ENCODE results near the gene CLCN6. TPM values are rescaled to one million over a fixed set of nuclear protein-coding genes. Genes with fewer than 3 reads are reported as not detected.

CLCN6 gene
- total and polyA plus RNA-seq, 2 experiments from 2014 or later: 14.1 to 23.6 TPM

GRCh38 chr1:11868331-11868980, 62.5 kb downstream of the CLCN6 start:
- H3K4me2 ChIP-seq: no peak overlapping the region
- no peaks in the 10 kb centered on the region for H3K79me2 ChIP-seq
- H4K20me1 ChIP-seq (ENCODE audit: insufficient read depth, poor library complexity, severe bottlenecking): no peaks in the 10 kb centered on the region
- no peak for DNase-seq (ENCODE audit: low spot score)
- H3K9me3 ChIP-seq (ENCODE audit: low read depth): no peaks in the 10 kb centered on the region
- H3K27me3 ChIP-seq: peaks cover 5% of the 10 kb centered on the region
- TF ChIP-seq EZH2phosphoT487 (IDR thresholded peaks at IDR 0.05; ENCODE audit: low read depth, severe bottlenecking, unreplicated experiment): no peak
- TF ChIP-seq EZH2 (IDR thresholded peaks at IDR 0.05; ENCODE audit: borderline replicate concordance): no peak
- TF ChIP-seq CTCF (IDR thresholded peaks at IDR 0.05; ENCODE audit: poor library complexity): no peak
- no peaks in the 10 kb centered on the region for H3K36me3 ChIP-seq (replicated peaks; ENCODE audit: insufficient read depth, low read depth)
- no peak overlapping the region for H3K27ac ChIP-seq
- H3K9me2 ChIP-seq (replicated peaks; ENCODE audit: insufficient read depth): no peaks in the 10 kb centered on the region
- H3K4me3 ChIP-seq: no peak overlapping the region
- WGBS (ENCODE audit: low lambda C conversion rate, missing lambda C conversion rate): 75% methylated on average over 13 of the region's 13 CpGs
- H2AFZ ChIP-seq: no peak overlapping the region
- H3K4me1 ChIP-seq (ENCODE audit: insufficient read depth): no peaks in the 10 kb centered on the region

DNA sequence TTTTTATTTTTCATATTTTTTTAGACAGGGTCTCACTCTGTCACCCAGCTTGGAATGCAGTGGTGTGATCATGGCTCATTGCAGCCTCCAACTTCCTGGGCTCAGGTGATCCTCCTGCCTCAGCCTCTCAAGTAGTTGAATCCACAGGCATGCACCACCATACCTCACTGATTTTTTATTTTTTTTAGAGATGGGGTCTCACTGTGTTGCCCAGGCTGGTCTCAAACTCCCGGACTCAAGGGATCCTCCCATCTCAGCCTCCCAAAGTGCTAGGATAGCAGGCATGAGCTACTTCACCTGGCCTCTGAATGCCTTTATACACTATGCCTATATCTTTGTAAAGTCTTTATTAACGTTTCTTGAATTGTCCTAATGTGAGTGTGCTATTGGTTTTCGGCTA, 63.1 kb downstream of the CLCN6 start:
- WGBS (ENCODE audit: low lambda C conversion rate, missing lambda C conversion rate): 80% methylated on average over 3 of the region's 3 CpGs
- no peak for DNase-seq (ENCODE audit: low spot score)
- Histone ChIP-seq H3K9me3 (ENCODE audit: low read depth) (no peaks in the 10 kb centered on the region), H2AFZ (no peak overlapping the region), H3K36me3 (replicated peaks; ENCODE audit: insufficient read depth, low read depth) (no peaks in the 10 kb centered on the region), H3K4me3 (no peak overlapping the region), H3K27me3 (peaks cover 5% of the 10 kb centered on the region), H3K79me2 (no peaks in the 10 kb centered on the region), H3K4me2 (no peak overlapping the region), H3K9me2 (replicated peaks; ENCODE audit: insufficient read depth) (no peaks in the 10 kb centered on the region), H3K4me1 (ENCODE audit: insufficient read depth) (no peaks in the 10 kb centered on the region), H3K27ac (no peak overlapping the region), H4K20me1 (ENCODE audit: insufficient read depth, poor library complexity, severe bottlenecking) (no peaks in the 10 kb centered on the region)
- TF ChIP-seq EZH2 (IDR thresholded peaks at IDR 0.05; ENCODE audit: borderline replicate concordance): no peak
- no peak for TF ChIP-seq EZH2phosphoT487 (IDR thresholded peaks at IDR 0.05; ENCODE audit: low read depth, severe bottlenecking, unreplicated experiment)
- no peak for TF ChIP-seq CTCF (IDR thresholded peaks at IDR 0.05; ENCODE audit: poor library complexity)

DNA sequence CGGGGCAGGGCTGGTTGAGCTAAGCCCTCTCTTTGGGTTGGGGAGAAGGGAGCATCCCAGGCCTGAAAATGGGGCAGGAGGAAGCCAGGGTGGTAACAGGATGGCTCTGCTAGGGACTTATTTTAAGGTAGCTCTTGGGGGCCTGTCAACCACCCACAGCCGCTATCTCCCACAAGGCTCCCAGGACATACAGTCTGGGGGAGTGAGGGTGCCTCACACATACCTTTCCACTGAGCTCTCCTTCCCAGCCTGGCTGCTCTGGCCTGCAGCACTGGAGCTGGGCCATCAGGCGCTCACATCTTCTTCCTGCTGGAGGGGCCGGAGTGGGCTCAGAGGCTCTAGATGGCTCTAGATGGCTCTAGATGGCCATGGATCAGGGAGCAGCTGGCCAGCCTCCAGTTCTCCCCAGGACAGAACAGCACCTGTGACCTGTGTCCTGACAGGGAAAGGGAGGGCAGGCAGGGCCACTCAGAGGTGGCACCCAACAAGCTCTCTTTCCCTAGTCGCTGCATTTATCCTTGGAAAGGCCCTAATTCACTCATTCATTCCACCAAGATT, 63.7 kb downstream of the CLCN6 start:
- 87% methylated on average over 5 of the region's 5 CpGs for WGBS (ENCODE audit: low lambda C conversion rate, missing lambda C conversion rate)
- no peaks in the 10 kb centered on the region for H3K9me3 ChIP-seq (ENCODE audit: low read depth)
- no peaks in the 10 kb centered on the region for H4K20me1 ChIP-seq (ENCODE audit: insufficient read depth, poor library complexity, severe bottlenecking)
- TF ChIP-seq EZH2phosphoT487 (IDR thresholded peaks at IDR 0.05; ENCODE audit: low read depth, severe bottlenecking, unreplicated experiment): no peak
- TF ChIP-seq CTCF (IDR thresholded peaks at IDR 0.05; ENCODE audit: poor library complexity): no peak
- no peak for TF ChIP-seq EZH2 (IDR thresholded peaks at IDR 0.05; ENCODE audit: borderline replicate concordance)
- peaks cover 5% of the 10 kb centered on the region for H3K27me3 ChIP-seq
- no peak for DNase-seq (ENCODE audit: low spot score)
- no peaks in the 10 kb centered on the region for H3K4me1 ChIP-seq (ENCODE audit: insufficient read depth)
- H3K79me2 ChIP-seq: no peaks in the 10 kb centered on the region
- H3K4me2 ChIP-seq: no peak overlapping the region
- no peak overlapping the region for H3K27ac ChIP-seq
- no peak overlapping the region for H2AFZ ChIP-seq
- no peaks in the 10 kb centered on the region for H3K36me3 ChIP-seq (replicated peaks; ENCODE audit: insufficient read depth, low read depth)
- no peaks in the 10 kb centered on the region for H3K9me2 ChIP-seq (replicated peaks; ENCODE audit: insufficient read depth)
- no peak overlapping the region for H3K4me3 ChIP-seq
